Testis (tissue), 3 donors: Measurements from ENCODE around the gene DAB1. TPM values are rescaled to one million over a fixed set of nuclear protein-coding genes. Genes with fewer than 3 reads are reported as not detected.

Source experiments
- DNase-seq: peaks from one replicate; pipeline ENCODE4 v3.0.0-alpha.2; 2019
- H3K27ac ChIP-seq, 2 donors: fragments of 200-600 bp; sonication (generic); one replicate each; pipeline ENCODE4 v1.5.1; 2019
- H3K27me3 ChIP-seq: fragments of 200-600 bp; sonication (generic); one replicate; pipeline ENCODE4 v1.5.1; 2019
- H3K36me3 ChIP-seq: fragments of 200-600 bp; sonication (generic); one replicate; pipeline ENCODE4 v1.5.1; 2017; ENCODE audit warnings: low read depth; ENCODE audit errors: missing control alignments
- H3K4me1 ChIP-seq: fragments of 200-600 bp; sonication (generic); one replicate; pipeline ENCODE4 v1.5.1; 2019
- H3K4me3 ChIP-seq, 2 donors: fragments of 200-600 bp; sonication (generic); one replicate each; pipeline ENCODE4 v1.5.1; 2017 to 2019
- H3K9me3 ChIP-seq: fragments of 200-600 bp; sonication (generic); one replicate; pipeline ENCODE4 v1.5.1; 2017
- POLR2A ChIP-seq: fragments of 450-650 bp; IDR thresholded peaks from one replicate; pipeline ENCODE4 v1.6.1; 2017; ENCODE audit warnings: antibody characterized with exemption, mild to moderate bottlenecking, moderate library complexity
- WGBS, 2 donors: methylation state at CpG; one replicate each; pipeline ENCODE4 v1.1.5; 2018; 5-methylcytosine and 5-hydroxymethylcytosine counted together
- intact Hi-C: fragments of 100-400 bp; cut with DNase I; formaldehyde crosslinking; loops from one replicate; pipeline ENCODE4 v1.15.1; 2023; ENCODE audit warnings: low total_unique reads
- polyA plus RNA-seq: library from polyadenylated mRNA; stranded (reverse); fragments of 350-450 nt; fragmentation: Illumina TruSeq; extraction: RNeasy Lipid Tissue Mini Kit (QIAGEN cat#74804); gene quantifications from one replicate; pipeline ENCODE4 v1.2.3, GENCODE V29; 2014; ENCODE audit warnings: low read depth, low replicate concordance; ENCODE audit not compliant: insufficient read depth
- total RNA-seq, 2 donors: library from RNA; depleted of rRNA; stranded (reverse); fragments of >200 nt; gene quantifications; one replicate each; pipeline ENCODE4 v1.2.3, GENCODE V29; 2016
- TF ChIP-seq, protein P1 (sequence below), 3 experiments: fragments of 450-650 bp in 2 of 3; fragments of 200-600 bp in 1 of 3; sonication (generic) in 1 of 3; IDR thresholded peaks; one replicate each; pipeline ENCODE4 v1.5.1; 2016 to 2019; ENCODE audit warnings: antibody characterized with exemption in 3 of 3, mild to moderate bottlenecking in 2 of 3, moderate library complexity in 1 of 3

DAB1 gene
- total and polyA plus RNA-seq, 3 donors from 2014 or later: 0.79 to 1.7 (median 1.2) TPM

- no peak for DNase-seq
- intact Hi-C loops: no loop called here
- Histone ChIP-seq H3K4me3 (no peak overlapping the region), H3K27ac (no peak overlapping the region), H3K36me3 (no peaks in the 10 kb centered on the region), H3K4me1 (no peaks in the 10 kb centered on the region), H3K27me3 (no peaks in the 10 kb centered on the region), H3K9me3 (no peaks in the 10 kb centered on the region)
- TF ChIP-seq, protein P1, sequence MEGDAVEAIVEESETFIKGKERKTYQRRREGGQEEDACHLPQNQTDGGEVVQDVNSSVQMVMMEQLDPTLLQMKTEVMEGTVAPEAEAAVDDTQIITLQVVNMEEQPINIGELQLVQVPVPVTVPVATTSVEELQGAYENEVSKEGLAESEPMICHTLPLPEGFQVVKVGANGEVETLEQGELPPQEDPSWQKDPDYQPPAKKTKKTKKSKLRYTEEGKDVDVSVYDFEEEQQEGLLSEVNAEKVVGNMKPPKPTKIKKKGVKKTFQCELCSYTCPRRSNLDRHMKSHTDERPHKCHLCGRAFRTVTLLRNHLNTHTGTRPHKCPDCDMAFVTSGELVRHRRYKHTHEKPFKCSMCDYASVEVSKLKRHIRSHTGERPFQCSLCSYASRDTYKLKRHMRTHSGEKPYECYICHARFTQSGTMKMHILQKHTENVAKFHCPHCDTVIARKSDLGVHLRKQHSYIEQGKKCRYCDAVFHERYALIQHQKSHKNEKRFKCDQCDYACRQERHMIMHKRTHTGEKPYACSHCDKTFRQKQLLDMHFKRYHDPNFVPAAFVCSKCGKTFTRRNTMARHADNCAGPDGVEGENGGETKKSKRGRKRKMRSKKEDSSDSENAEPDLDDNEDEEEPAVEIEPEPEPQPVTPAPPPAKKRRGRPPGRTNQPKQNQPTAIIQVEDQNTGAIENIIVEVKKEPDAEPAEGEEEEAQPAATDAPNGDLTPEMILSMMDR (IDR thresholded peaks at IDR 0.05): no peak
- no peak for TF ChIP-seq POLR2A
- WGBS, 2 donors: 93 to 96% methylated on average over 5 of the region's 5 CpGs
These were observed 23.8 kb downstream of the DAB1 start for GRCh38 chr1:57400048-57400447.

GRCh38 chr1:57393058-57393584, 30.7 kb downstream of the DAB1 start:
- TF ChIP-seq, protein P1 (IDR thresholded peaks at IDR 0.05): no peak
- no peak for TF ChIP-seq POLR2A

DNA sequence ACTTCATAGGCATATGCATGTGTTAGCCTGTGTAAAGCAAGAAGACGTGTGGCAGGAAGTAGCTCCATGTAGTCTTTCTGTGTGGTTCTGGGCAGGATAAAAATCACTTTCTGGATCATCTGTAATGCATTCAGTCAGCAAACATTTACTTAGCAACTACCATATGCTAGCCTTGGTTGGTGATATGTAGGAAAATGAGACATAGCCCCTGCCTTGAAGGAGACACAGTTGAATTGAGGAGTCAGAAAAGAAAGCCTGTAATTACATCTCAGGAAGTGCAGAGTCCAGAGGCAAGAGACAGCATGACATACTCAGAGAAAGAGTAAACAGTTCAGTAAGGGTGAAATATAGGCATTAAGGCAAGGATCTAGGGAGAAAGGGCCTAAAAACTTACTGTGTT, 38.5 kb downstream of the DAB1 start:
- H3K27me3 ChIP-seq: no peaks in the 10 kb centered on the region
- no peak overlapping the region for H3K27ac ChIP-seq
- DNase-seq: no peak
- H3K36me3 ChIP-seq: no peaks in the 10 kb centered on the region
- TF ChIP-seq, protein P1 (IDR thresholded peaks at IDR 0.05): no peak
- no peak for TF ChIP-seq POLR2A
- no peaks in the 10 kb centered on the region for H3K9me3 ChIP-seq
- 64 to 69% methylated on average over 1 of the region's 1 CpG for WGBS, 2 donors
- intact Hi-C loops: no loop called here
- no peak overlapping the region for H3K4me3 ChIP-seq
- no peaks in the 10 kb centered on the region for H3K4me1 ChIP-seq

More at GRCh38 chr1:57393058-57393584, 30.7 kb downstream of the DAB1 start:
- intact Hi-C loops: no loop called here
- Histone ChIP-seq H3K36me3 (no peaks in the 10 kb centered on the region), H3K4me1 (no peaks in the 10 kb centered on the region), H3K9me3 (no peaks in the 10 kb centered on the region), H3K27me3 (no peaks in the 10 kb centered on the region), H3K4me3 (no peak overlapping the region), H3K27ac (no peak overlapping the region)
- WGBS, 2 donors: 90 to 91% methylated on average over 6 of the region's 6 CpGs
- no peak for DNase-seq

- no peaks in the 10 kb centered on the region for H3K4me1 ChIP-seq
- no peaks in the 10 kb centered on the region for H3K27me3 ChIP-seq
- H3K36me3 ChIP-seq: no peaks in the 10 kb centered on the region
- no peaks in the 10 kb centered on the region for H3K9me3 ChIP-seq
- no peak overlapping the region for H3K27ac ChIP-seq
- no peak overlapping the region for H3K4me3 ChIP-seq
- no peak for TF ChIP-seq POLR2A
- TF ChIP-seq, protein P1 (IDR thresholded peaks at IDR 0.05): no peak
- 47 to 56% methylated on average over 1 of the region's 1 CpG for WGBS, 2 donors
- no peak for DNase-seq
- intact Hi-C loops: no loop called here
These were observed 39.0 kb downstream of the DAB1 start for GRCh38 chr1:57384901-57385300.

- DNase-seq: no peak
- no peaks in the 10 kb centered on the region for H3K9me3 ChIP-seq
- TF ChIP-seq POLR2A: no peak
- TF ChIP-seq, protein P1 (IDR thresholded peaks at IDR 0.05): no peak
- 80 to 82% methylated on average over 4 of the region's 4 CpGs for WGBS, 2 donors
- intact Hi-C loops: no loop called here
- no peak overlapping the region for H3K4me3 ChIP-seq
- H3K4me1 ChIP-seq: no peaks in the 10 kb centered on the region
- H3K27me3 ChIP-seq: no peaks in the 10 kb centered on the region
- H3K36me3 ChIP-seq: no peaks in the 10 kb centered on the region
- H3K27ac ChIP-seq: no peak overlapping the region
These were observed 39.6 kb downstream of the DAB1 start for GRCh38 chr1:57384284-57384683.
